Measurements from ENCODE around the gene INKA2. TPM values are rescaled to one million over a fixed set of nuclear protein-coding genes. Genes with fewer than 3 reads are reported as not detected.
"Not testable (repeated sequence)": the region's sequence is repeated elsewhere in the genome, so short reads cannot be mapped to it uniquely, and the experiment has no call there.

INKA2 gene
- total RNA-seq, 1 donor from 2014 or later: 4.6 TPM

- DNase-seq (ENCODE audit: low read depth, low spot score): no peak
Measured at GRCh38 chr1:111750856-111751255, 11.7 kb upstream of the INKA2 start.

DNA sequence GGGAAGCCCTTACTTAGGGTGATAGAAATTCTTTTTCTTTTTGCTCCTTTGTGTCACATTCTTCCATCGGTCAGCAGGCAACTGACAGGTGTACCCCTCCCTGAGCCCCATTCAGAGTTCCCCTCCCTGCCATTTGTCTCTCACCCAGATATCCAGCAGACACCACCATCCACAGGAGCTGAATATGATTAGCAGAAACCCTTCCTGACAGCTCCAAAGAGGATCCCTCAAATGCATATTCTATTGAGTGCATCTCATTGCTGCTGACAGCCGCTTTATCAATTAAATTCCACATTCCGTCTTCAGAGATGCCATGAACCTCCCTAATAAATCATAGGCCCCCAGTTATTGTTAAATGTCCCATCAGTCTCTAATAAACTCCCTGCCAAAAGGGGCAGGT, 10.4 kb upstream of the INKA2 start:
- no peak for DNase-seq (ENCODE audit: low read depth, low spot score)

DNA sequence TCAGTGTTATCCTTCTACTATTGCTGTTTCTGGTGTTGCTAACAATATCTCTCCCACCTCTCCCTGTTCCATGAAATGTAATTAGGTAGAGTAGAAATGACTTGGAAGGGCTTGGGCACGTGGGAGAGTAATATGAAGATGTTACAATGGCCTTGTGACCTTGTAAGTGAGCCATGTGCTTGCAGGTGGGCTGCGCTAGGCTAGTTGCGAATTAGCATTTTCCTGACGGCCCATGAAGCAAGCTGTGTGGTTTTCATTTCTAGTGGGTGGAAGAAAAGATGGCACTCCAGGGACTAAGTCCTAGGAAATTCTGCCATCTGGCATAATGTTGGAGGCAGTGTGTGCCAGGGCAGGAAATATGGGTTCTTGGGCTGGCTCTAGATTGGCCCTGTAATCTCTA, 8.8 kb upstream of the INKA2 start:
- no peak for DNase-seq (ENCODE audit: low read depth, low spot score)

DNA sequence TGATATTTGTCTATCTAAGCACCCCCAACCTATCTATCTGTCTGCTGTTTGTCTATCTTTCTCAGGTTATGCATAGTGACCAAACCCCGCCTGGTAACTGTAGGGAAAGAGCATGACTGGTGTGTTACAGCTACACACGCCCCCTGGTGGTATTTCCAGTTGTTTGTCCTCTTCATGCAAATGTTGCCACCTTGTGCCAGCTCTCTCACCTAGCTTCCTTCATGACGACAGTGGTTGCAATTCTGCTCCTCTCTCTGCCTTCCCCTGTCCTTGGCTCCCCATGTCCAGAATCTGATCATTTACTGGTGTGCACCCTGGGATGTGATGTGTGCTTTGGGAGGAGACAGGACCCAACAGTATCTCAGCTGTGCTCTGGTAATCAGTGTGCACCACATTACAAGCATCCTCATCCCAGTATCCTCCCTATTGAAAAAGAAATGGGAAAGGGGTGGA, 8.1 kb upstream of the INKA2 start:
- no peak for DNase-seq (ENCODE audit: low read depth, low spot score)

DNA sequence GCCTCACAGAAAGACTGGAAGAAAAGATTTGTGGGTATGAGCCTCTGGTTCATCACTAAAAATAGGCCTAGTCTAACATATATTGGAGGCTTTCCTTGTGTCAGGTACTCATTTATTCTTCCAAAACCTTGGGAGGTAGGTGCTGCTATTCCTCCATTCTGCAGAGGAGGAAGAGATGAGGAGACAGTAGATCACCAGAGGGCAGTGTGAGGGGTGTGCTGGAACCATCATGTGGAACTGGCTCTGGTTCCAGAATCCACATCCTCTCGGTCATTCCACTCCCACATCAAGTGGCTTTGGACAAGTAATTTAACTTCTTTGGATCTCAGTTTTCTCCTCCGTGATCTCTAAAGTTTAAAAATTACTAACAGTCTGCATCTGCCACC, 7.4 kb upstream of the INKA2 start:
- no peak for DNase-seq (ENCODE audit: low read depth, low spot score)

DNA sequence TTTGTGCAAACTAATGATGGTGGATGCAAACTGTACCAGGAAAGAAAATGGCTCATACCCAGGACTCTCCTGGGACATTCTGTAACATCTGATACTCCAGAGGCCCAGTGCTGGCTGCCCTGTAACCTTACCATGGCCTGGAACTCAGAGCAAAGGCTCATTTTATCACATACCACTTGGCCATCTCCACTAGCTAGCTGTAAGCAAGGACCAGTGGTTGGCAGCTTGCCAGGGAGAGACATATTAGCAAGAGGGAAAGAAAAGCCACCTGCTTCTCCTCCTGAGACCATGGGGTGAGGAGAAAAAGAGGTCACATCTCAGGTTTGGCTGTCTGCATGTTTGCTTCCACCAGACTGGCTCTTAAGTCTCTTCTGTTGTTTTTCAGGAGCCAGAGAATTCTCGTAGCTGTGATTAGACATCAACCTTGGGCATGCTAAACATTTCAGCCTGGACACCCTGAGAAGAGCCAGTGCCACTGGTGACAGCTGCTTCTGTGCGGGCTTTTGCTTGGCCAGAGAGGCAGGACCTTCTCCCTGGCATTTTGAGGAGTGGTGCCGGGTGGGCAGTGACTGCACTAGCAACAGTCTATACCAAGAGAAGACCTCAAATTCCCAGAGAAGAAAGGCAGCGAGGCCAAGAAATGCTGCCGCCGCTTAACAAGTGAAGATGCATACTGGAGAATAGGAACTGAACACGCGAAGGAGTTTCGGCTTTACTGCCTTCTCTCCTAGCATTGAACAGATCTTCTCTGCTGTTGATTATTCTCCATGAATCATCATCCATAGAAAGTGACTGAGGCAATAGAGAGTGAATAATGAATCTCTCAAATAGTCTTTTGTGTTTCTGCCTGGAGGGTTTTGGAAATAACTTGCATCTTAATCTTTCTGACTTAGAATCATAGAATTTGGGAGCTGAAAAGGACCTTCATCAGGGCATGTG, 6.7 kb upstream of the INKA2 start:
- DNase-seq (ENCODE audit: low read depth, low spot score): no peak

DNA sequence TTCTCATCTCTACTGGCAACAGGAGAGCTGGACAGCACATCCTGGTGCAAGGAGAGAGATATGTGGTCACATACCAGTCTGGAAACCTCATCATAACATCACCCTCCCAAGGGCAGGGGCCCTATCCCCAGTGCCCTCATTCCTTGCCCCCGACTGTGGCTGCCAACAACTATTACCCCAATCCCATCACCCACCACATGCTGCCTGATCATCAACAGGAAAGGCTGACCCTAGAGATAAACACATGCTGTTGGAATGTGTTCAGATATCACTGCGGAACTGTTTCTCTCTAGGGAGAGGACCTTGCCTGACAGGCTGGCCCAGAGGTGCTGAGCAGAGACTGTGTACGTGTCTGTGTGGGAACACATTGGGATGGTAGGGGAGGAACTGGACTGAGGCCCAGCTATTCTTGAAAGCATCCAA, 4.5 kb upstream of the INKA2 start:
- DNase-seq (ENCODE audit: low read depth, low spot score): no peak

DNA sequence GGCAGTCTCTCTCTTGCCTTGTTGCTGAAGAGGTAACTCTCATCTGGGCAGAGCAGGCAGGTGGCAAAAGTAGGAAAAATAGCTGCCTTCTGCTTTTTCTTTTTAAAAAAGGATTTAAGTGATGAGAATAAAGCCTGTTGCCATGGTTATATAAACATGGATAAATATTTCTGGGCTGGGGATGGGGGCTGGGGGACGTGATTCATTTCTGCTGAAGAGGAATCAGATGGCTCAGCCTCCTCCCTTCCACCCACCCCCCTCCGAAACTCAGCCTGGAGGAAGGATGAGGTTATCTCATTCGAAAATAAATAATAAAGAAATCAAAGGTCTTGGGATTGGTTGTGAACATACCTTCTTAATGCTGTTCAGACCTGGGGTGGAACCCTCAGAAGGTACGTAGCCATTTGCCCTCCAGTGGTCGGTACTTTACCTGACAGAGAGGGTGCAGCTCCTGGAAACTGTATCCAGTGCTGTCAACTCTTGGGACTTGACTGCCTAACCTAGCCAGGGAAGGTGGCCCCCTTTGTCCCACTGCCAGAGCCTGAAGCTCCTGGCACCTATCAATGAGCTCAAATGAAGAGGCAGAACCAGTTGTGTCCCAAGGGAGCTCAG, 3.8 kb upstream of the INKA2 start:
- DNase-seq (ENCODE audit: low read depth, low spot score): no peak

- DNase-seq (ENCODE audit: low read depth, low spot score): not testable (repeated sequence)
Measured at GRCh38 chr1:111742292-111742691, 3.1 kb upstream of the INKA2 start.

- DNase-seq (ENCODE audit: low read depth, low spot score): peak; percentile 40
Measured at GRCh38 chr1:111739925-111740765, 950 bp upstream of the INKA2 start.

DNA sequence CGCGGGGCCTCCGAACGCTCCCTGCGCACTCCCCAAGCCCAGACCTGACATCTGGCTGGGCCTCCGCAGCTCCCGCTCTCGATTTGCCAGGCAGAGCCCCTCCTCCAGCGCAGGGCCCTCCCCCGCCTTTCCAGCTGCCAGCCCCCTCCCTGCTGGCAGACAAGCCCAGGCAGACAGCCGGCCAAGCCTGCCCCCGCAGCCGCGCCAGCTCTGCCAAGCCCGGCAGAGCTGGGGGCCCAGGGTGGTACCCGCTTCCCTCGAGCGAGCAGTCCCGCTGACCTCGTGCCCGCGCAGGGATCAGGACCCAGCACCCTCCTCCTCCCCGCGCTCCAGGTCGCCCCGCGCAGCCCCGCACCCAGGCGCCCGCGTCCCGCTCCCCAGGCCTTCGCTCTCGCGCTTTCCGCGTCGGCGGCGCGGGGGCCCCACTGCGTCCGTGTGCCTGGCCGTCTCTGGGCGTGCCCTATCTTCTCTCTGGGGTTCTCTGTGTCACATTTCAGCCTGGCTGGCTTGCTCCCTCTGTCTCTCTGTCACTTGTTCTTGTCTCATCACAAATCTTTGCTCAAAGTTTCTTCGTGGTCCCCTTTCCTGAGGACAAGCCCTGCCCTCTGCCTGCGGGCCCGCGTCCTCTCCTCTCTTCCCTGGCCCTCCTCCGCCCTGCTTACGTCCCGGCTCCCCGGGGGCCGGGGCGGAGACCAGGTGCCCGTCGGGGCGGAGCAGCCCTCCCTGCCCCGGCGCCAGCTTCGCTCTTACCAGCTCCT, 580 bp downstream of the INKA2 start:
- DNase-seq (ENCODE audit: low read depth, low spot score): no peak

DNA sequence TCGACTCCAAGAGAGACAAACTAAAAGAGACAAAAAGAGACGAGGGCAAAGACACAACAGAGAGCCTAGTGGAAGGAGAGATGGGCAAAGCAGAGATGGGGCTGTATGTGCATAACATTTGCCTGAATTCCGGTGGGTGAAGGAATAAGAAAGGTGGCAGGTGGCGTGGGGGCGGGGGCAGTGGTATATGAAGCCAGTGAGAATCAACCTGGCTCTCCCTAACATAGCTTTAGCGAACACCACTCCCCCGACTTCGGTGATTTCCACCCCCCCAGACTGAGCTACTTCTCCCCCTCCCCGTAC, 1.1 kb downstream of the INKA2 start:
- DNase-seq (ENCODE audit: low read depth, low spot score): no peak

- no peak for DNase-seq (ENCODE audit: low read depth, low spot score)
Measured at GRCh38 chr1:111737216-111738132, 1.7 kb downstream of the INKA2 start.

DNA sequence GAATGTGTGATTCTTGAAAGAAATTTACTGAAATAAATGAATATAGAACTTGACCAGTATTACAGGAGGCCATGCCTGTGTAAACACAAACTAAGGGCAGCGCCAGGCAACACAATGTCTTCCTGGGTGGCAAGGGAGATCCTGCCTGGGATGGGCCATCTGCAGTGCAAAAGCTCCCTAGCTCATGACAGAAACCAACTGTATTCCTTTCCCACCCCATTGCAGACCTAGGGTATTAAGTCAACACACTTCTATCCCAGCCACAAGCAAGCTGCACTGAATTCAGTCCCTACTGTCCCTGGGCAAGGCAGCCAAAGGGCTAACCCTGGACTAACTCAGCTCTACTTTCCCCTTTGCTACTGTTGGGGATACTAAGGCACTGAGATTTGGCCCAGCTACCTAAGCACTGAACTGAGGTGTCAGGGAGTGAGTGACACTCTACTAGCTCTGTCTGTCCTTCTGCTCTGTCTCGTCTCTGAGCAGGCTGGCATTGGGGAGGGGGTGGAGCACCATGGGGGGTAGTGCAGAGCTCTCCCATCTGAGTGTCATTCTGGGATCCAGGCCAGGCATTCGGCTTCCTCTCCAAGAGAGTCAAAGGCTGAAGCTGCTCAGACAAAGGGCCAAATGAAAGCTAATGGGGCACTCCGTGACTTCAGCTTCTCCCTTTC, 2.5 kb downstream of the INKA2 start:
- no peak for DNase-seq (ENCODE audit: low read depth, low spot score)

- DNase-seq (ENCODE audit: low read depth, low spot score): no peak
Measured at GRCh38 chr1:111735858-111736544, 3.2 kb downstream of the INKA2 start.

DNA sequence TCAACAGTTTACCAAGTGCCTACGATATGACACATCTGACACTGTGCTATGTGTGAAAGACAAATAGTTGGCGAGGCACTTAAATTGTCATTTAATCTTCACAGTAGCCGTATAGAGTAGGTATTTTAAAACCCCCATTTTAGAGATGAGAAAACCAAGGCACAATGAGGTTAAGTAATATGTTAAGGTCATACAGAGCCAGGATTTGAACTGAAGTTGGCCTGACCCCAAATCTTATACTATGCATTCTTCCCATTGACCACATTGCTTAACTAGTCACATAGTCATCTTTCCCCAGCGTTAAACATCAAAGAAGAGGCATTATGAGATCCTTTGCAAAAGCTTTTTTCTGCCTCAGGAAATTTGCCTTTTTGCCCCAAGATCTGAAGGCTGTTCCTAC, 3.9 kb downstream of the INKA2 start:
- DNase-seq (ENCODE audit: low read depth, low spot score): no peak

- DNase-seq (ENCODE audit: low read depth, low spot score): no peak
Measured at GRCh38 chr1:111734856-111735255, 4.3 kb downstream of the INKA2 start.

DNA sequence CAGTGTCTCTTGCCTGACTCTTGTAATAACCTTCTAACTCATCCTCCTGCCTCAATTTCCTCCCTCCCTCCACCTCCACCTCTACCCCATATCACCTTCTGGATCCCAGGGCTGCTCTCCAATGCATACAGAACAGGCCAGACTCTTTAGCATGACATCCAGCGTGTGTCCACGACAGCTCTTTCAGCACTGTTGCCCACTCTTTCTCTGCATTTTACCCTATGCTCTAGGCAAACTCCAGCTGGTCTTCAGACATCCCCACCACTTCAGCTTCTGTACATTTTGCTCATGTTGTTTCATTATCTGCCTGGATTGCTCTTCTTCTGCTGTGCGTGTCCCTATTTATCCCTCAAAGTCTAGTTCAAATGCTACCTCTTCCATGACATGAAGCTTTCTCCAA, 4.8 kb downstream of the INKA2 start:
- no peak for DNase-seq (ENCODE audit: low read depth, low spot score)

DNA sequence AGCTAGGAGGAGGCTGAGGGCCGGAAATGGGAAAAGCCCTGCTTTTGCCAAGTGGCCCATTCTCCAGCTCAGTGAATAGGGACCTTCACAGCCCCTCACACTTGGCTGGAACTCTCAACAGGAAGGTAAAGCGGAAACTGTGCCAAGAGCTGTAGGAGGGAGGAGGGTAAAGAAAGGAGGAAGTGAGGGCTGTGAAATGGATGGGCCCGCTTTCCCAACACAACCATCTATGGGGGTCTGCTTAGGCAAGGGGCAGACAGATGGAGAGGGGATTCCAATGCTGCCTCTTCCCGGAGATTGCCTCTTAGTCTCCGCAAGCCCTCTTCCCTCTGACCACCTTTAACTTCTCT, 5.2 kb downstream of the INKA2 start:
- DNase-seq (ENCODE audit: low read depth, low spot score): no peak

All from pulmonary artery endothelial cell (primary cell).